Left ventricle myocardium superior (tissue), 1 donor: ENCODE results near the gene KCNJ16. TPM values are rescaled to one million over a fixed set of nuclear protein-coding genes. Genes with fewer than 3 reads are reported as not detected.

ENCODE experiments used
- ATAC-seq: fragments of 200-7000 bp; cut with Tn5 transposase; one replicate; pipeline ENCODE4 v1.9.1; 2020; ENCODE audit warnings: mild to moderate bottlenecking, moderate library complexity
- DNase-seq: peaks from one replicate; pipeline ENCODE4 v3.0.0-alpha.2; 2020
- intact Hi-C: fragments of 100-400 bp; cut with micrococcal nuclease; formaldehyde crosslinking; loops from one replicate; pipeline ENCODE4 v1.11.0; 2022
- total RNA-seq: library from RNA; stranded (reverse); fragmentation: NEBNext Ultra II Directional; extraction: Animal tissue kit (Norgen Biotek cat#: 25700); gene quantifications from one replicate; pipeline ENCODE4 v1.2.1, GENCODE V29; 2021
- donor health status: DM: no; HTN: yes; CAD: no; lungs with severe emphysema.

The KCNJ16 gene
- total RNA-seq, 1 donor from 2014 or later, result not detected

DNA sequence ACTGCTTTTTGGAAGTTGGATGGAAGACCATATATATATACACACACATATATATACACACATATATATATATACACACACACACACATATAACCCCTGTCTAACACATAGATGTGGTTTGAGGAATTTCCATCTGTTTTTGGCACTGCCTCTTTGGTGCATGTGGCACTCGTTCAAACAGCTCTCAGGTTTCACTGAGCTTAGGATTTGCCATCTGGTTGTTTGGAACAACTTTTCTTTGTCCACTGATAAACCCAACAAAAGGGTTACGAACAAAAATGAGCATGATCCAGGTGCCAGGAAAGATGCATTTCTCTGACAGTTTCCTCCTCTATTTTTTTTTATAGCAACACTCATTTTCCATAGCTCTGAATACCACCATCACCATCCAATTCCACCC, 14.6 kb upstream of the KCNJ16 start:
- DNase-seq (no peak), ATAC-seq (no peak)
- intact Hi-C loops, result no loop called here

DNA sequence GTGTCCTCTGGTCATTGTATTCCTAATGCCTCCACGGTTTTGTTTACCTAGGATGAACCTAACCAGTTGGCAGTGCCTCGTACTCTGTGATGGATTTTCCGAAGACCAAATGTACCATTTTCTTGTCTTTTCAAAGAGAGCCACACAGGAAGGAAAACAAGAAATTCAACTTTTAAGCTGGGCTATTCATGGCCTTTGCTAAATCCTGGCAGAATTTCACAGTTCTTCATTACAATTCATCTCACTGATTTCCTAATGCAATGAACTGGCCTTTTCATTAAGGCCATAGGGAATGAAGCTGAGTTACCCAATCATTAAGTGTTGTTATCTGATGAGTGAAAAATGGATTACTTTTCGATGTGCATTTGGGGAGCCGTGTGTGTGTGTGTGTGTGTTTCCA, 7.9 kb upstream of the KCNJ16 start:
- DNase-seq (no peak), ATAC-seq (no peak)
- intact Hi-C loops, result no loop called here

DNA sequence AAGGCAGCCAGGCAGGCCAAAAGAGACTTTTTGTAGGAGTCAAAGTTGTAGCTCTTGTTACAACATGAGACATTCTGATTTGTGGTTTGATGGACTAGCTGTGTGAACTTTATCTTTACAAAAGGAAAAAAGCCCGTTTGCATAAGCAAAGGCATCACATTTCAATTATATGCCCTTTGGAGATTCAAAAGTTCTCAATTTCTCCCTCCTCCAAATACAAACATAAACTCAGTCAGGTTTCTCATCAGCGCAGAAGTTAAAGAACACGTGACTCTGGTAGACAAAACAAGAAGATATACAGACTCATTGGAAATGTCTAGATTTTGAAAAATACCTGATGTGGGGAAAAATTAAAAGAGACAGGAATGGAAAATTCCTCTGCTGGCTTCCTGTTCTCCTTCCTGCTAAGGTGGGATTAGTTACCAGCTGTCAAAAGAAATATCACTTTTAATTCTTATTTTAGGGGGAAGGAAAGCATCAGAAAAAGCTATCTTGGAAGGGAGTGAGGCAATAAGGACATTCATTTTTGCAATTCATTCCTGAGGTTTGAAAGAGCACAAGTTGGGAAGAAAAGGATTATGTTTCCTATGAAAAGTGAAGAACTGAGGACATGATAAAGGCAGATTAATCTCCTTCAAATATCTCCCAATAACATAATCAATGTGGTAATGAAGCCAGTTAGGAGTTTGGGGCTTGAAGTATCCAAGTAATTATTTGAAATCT, 4.6 kb upstream of the KCNJ16 start:
- intact Hi-C loops, result no loop called here
- ATAC-seq (no peak), DNase-seq (no peak)

GRCh38 chr17:70071127-70071526, 3.9 kb upstream of the KCNJ16 start:
- ATAC-seq, result no peak
- intact Hi-C loops, result no loop called here
- DNase-seq, result no peak

DNA sequence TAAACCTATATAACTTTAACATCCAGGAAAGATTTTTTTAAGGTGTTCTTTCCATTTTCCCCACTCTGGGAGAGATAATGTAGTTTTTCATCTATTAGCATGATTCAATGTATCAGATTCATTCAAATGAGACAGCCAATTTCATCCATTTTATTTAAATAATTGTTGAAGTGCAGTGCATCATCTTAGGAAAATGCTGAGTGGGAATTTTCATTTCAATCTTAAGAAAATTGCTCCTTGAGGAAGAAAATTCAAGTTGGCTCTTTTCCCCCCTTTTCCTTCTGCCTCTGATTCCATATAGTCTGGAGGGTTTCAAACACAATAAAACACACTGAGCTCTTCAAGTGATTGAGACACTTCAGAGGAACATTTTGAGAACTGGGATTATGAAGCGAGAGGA, 3.4 kb upstream of the KCNJ16 start:
- DNase-seq (no peak), ATAC-seq (no peak)
- intact Hi-C loops, result no loop called here

DNA sequence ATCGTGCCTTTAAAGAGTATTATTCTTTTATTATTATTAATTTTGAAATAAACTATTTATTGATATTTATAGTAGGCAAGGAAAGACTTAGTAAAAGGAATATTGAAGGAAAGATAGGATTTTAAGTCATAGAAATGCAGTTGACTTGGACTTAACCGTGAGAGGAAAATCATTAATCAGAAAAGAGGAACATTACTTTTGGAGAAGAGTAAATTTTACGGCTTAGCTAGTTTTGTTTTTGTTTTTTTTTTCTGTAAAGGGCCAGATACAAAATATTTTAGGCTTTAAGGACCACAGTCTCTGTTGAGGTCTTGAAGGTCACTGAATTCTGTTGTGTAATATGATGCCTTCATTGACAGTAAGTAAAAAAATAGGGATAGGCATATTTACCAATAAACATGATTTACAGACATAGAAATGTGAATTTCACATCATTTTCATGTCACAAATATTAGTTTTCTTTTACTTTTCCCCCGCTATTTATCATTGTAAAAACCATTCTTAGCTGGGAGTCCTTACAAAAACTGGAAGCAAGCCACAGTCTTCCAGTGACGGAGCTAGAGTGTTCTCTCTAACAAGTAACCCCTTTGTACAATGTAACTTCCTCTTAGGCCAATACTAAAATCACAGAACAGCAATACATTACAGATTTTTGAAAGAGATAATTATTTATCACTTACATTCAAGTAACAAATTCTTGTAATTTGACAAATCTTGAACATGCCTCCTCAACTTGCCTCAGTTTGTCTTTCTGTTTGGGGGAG, 2.3 kb upstream of the KCNJ16 start:
- DNase-seq, result no peak
- intact Hi-C loops, result no loop called here
- no peak for ATAC-seq

GRCh38 chr17:70073310-70073709, 1.7 kb upstream of the KCNJ16 start:
- ATAC-seq (no peak), DNase-seq (no peak)
- intact Hi-C loops, result no loop called here

GRCh38 chr17:70073799-70074198, 1.2 kb upstream of the KCNJ16 start:
- no peak for ATAC-seq
- DNase-seq, result no peak
- intact Hi-C loops, result no loop called here

- ATAC-seq, result no peak
- intact Hi-C loops, result no loop called here
- DNase-seq, result no peak
Observed at GRCh38 chr17:70074236-70074830, 692 bp upstream of the KCNJ16 start.

- ATAC-seq (no peak), DNase-seq (no peak)
- intact Hi-C loops, result no loop called here
Observed at GRCh38 chr17:70076189-70076588, 1.2 kb downstream of the KCNJ16 start.

GRCh38 chr17:70076831-70077230, 1.8 kb downstream of the KCNJ16 start:
- intact Hi-C loops, result no loop called here
- DNase-seq, result no peak
- no peak for ATAC-seq

DNA sequence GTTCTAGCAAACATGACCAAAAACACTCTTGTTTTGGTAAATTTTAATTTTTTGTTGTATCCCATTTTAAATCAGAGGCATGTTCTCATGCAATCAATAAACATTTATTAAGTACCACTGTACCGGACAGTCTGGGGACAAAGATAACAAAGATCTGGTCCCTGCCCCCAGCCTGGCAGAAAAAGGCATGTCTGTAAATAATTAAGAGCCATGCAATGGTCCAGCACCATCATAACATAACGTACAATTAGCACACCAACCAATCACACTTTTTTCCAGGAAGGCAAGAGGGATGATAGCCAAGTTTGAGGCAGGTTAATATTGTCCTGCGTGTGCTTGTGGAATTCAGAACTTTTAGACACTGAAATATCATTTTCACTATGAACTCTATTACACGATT, 3.5 kb downstream of the KCNJ16 start:
- ATAC-seq (no peak), DNase-seq (no peak)
- intact Hi-C loops, result no loop called here

GRCh38 chr17:70078994-70079531, 4.0 kb downstream of the KCNJ16 start:
- no peak for ATAC-seq
- DNase-seq, result no peak
- intact Hi-C loops, result no loop called here

GRCh38 chr17:70080541-70081347, 5.7 kb downstream of the KCNJ16 start:
- ATAC-seq, result peak; percentile 61
- DNase-seq, result no peak
- intact Hi-C loops, result no loop called here

GRCh38 chr17:70081885-70082284, 6.9 kb downstream of the KCNJ16 start:
- intact Hi-C loops, result no loop called here
- DNase-seq, result no peak
- ATAC-seq, result no peak

DNA sequence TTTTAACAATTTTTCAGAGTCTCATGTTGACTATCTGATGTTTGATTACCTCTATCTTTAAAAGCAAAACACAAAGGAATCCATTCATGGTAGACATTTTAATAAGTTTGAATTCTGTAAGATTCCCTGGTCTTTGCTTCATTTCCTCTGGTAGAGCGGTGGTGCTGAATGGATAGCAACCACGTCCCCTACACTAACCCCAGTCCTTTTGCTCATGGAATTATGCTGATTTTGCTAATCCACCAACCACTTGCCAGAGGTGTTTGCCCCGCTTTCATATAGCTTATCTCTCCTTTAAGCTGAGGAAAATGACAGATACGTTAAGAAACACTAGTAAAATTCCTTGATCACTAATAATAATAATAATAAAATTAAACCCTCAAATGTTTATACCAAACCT, 9.5 kb downstream of the KCNJ16 start:
- DNase-seq (no peak), ATAC-seq (no peak)
- intact Hi-C loops, result no loop called here

GRCh38 chr17:70086516-70086915, 11.5 kb downstream of the KCNJ16 start:
- intact Hi-C loops, result no loop called here
- no peak for DNase-seq
- ATAC-seq, result no peak

GRCh38 chr17:70089513-70090148, 14.6 kb downstream of the KCNJ16 start:
- intact Hi-C loops, result no loop called here
- DNase-seq, result no peak
- no peak for ATAC-seq

GRCh38 chr17:70091005-70091568, 16.1 kb downstream of the KCNJ16 start:
- intact Hi-C loops, result no loop called here
- no peak for ATAC-seq
- DNase-seq, result no peak
